ENCODE data around the gene BABAM1.
A peak's percentile ranks its signal among the peaks of the same experiment; 100 is the strongest.
"Not testable (repeated sequence)": the region's sequence is repeated elsewhere in the genome, so short reads cannot be mapped to it uniquely, and the experiment has no call there.

BABAM1 gene

DNA sequence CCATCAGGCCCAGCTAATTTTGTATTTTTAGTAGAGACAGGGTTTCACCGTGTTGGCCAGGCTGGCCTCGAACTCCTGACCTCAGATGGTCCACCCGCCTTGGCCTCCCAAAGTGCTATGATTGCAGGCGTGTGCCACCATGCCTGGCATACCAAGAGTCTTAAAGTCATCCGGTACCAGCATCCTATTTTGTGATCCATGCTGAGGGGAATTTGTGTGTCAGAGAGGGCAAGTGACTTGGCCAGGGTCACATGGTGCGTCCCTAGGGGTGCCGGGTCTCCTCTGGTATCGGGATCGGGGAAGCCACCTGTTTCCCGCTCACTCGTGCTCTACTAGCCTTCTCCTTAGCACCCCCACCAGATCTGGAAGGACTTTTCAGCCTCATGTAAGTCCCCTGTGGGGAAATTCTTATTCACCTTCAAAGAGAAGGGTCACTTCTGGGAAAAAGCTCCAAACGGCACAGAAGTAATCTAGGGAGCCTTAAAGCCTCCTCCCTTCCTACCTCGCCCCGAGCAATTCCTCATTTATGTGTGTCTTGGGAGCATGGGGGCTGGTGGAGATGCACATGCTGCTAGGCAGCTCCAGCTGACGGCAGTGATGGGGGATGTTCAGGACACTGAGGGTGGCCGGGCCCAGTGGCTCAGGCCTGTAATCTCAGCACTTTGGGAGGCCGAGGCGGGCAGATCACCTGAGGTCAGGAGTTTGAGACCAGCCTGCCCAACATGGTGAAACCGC is 8.4 kb downstream of the BABAM1 start:
- DNase-seq, result no peak

DNA sequence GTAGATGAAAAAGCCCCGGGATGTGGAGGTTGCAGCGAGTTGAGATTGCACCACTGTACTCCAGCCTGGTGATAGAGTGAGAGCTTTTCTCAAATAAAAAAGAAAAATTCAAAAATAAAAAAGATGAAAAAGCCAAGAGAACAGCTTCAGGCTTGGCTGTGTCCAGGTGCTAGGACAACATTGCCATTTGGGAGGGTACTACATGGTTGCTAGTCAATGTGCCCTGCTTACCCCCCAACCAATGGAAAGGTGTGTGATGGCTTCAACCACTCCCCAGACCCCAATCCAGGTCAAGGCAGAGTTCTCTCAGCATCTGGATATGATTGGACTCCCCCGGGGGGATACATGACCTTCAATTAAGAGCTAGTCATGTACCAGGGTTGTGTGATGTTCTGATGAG is 12.2 kb downstream of the BABAM1 start:
- DNase-seq, result no peak

DNA sequence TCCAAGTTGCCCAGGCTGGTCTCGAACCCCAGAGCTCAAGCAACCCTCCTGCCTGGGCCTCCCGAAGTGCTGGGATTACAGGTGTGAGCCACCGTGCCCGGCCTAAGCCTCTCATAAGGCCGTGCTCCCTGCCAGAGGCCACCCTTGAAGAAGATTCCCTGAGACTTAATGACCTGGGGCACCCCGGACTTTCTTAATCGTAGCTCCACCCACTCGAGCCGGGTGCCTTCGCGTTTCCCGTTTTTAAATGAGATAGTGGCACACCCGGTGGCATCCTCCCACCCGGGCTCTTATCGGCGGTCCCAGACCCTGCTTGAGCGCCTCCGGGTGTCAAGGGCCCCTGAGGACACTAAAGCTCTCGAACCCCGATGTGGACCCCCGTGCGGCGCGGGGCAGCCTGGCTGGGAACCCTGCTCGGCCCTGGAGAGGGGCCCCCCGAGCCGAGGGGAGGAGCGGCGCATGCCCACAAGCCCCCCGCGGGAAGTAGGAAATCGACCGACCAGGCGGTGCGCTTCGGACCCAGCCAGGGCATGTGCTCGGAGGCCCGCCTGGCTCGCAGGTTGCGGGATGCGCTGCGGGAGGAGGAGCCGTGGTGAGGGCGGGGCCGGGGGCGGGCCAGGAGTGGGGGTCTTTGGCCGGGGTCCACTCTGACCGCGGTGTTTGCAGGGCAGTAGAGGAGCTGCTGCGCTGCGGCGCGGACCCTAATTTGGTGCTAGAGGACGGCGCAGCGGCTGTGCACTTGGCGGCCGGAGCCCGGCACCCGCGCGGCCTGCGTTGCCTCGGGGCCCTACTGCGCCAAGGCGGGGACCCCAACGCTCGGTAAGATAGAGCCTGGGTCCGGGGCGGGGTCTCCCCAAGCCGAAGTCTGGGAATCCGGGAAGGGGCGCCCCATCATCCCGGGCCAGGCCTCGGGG is 14.4 kb downstream of the BABAM1 start, which contains the start of gene ANKLE1:
Gene ANKLE1 (plus strand): TSS at position 511 of the 914 bp plus-strand sequence. CDS start 20 bp downstream, at position 531.
- no peak for DNase-seq

DNA sequence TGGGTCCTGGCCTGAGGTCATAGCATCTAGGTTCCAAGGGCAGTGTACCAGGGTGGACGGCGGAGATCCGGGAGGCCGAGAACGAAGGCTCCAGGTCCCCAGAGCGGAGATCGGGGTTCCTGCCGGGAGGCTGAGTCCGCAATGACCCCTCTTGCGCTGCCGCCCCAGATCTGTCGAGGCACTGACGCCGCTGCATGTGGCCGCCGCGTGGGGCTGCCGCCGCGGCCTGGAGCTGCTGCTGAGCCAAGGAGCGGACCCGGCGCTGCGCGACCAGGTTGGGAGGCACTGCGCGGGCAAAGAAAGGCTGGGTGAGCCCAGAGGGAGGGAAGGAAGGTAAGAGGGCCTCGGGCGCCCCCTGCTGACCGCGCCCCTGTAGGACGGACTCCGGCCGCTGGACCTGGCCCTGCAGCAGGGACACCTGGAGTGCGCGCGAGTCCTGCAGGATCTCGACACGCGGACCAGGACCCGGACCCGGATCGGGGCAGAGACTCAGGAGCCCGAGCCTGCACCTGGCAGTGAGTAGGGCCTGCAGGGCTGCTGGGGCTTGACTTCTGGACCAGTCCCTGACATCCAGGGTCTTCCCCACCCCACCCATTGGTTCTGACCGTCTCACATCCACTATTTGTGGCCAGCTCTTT is 15.4 kb downstream of the BABAM1 start:
- DNase-seq, result peak; percentile 80

DNA sequence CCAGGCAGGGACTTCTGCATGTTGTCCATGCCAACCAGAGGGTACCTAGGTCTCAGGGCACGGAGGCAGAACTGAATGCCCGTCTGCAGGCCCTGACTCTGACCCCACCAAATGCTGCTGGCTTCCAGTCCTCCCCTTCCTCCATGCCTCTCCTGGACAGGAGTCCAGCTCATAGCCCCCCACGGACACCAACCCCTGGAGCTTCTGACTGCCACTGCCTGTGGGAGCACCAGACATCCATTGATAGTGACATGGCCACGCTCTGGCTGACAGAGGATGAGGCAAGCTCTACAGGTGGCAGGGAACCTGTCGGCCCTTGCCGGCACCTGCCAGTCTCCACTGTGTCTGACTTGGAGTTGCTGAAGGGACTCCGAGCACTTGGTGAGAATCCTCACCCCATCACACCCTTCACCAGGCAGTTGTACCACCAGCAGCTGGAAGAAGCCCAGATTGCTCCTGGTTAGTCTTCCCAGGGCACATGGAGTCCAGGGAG is 16.3 kb downstream of the BABAM1 start:
- DNase-seq, result no peak

DNA sequence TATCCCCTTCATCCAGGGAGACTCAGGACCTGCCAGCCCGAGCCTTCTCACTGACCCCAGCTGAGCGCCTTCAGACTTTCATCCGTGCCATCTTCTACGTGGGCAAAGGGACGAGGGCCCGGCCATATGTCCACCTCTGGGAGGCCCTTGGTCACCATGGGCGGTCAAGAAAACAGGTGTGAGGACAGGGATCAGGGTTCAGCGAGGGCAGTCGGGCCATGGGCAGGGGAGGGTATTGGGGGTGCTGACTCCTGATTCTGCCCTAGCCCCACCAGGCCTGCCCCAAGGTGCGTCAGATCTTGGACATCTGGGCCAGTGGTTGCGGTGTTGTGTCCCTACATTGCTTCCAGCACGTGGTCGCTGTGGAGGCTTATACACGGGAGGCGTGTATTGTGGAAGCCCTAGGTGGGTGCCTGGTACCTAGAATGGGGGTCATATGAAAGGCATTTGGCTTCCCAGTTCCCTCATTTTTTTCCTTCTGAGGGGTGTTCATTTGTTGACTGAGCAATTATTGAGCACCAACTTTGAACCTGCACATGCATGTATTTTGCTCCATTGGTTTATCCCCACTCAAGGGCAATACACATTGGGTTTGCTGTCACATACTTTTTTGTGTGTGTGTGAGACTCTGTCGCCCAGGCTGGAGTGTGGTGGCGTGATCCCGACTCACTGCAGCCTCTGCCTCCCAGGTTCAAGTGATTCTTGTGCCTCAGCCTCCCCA is 18.3 kb downstream of the BABAM1 start:
- DNase-seq, result no peak

DNA sequence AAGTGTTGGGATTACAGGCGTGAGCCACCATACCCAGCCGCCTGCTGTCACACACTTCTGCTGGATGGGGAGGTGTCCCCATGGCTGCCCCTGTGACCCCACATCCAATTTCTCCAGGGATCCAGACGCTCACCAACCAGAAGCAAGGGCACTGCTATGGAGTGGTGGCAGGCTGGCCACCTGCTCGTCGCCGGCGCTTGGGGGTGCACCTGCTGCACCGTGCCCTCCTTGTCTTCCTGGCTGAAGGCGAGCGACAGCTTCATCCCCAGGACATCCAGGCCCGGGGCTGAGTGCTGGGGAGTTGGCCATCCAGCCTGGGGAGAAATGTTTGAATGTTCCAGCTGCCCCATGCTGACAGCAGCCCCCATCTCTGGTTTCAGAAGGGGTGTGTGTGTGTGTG is 19.0 kb downstream of the BABAM1 start:
- DNase-seq, result no peak

DNA sequence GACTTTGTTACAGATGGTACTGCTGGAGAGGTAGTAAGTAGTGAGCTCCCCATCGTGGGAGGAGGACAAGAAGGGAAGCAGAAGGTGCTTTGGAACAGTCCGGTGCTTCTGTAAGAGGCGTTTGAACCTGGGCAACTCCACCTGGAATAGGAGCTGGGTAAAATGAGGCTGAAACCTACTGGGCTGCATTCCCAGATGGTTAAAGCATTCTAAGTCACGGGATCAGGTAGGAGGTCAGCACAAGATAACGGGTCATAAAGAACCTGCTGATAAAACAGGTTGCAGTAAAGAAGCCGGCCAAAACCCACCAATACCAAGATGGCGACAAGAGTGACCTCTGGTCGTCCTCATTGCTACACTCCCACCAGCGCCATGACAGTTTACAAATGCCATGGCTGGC is 19.5 kb downstream of the BABAM1 start:
- DNase-seq, result no peak

DNA sequence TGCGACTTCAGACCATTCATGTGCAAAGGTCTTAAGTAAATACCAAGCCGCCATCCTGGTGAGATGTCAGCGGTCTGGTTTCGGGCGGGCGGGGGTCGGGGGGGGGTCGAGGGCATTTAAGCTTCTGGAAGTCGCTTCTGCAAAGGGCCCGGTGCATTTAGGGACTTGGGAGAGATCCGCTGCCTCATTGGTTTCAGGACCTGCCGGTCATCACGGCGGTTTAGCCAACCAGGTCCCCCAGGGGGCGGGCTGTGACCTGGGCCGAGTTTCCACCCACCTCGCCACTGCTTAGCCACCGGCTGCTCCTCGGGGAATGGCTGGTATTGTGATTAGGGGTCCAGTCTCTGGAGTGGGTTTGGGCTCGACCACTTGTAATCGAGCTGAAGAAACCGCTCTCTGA is 22.2 kb downstream of the BABAM1 start:
- DNase-seq, result no peak

DNA sequence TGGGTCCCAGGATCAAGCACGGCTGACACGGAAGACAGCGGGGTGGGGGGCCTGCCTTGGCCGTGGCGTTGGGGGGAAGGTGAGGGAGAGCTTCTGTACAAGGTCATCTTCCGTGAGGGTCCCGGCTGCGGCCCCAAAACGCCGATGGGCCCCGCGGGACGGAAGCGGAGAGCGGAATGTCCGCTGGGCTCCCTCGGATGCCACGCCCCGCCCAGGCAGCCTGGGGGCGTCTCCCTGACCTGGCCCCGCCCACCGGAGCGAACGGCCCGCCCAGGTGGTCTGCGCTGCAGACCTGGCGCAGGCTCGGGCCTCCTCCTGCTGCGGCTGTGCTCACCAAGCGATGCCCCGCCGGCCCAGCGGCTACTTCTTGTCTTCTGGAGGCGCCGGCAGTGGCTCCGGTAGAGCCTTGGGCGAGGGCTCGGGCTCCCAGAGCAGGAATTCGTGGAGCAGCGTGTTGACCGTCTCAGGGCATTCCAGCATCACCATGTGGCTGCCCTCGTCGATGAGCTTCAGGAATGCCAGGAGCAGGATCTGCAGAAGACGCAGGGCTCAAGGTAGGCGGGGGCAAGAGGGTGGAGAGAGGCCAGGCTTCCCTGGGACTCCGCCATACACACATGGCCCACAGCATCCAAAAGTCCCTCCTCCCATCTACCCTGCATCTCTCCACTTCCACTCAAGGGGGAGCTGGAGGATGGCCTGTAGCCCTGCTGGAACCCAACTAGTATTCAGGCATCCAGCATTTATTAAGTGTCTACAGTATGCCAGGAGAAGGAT is 25.2 kb downstream of the BABAM1 start:
- peak; percentile 86 for DNase-seq

DNA sequence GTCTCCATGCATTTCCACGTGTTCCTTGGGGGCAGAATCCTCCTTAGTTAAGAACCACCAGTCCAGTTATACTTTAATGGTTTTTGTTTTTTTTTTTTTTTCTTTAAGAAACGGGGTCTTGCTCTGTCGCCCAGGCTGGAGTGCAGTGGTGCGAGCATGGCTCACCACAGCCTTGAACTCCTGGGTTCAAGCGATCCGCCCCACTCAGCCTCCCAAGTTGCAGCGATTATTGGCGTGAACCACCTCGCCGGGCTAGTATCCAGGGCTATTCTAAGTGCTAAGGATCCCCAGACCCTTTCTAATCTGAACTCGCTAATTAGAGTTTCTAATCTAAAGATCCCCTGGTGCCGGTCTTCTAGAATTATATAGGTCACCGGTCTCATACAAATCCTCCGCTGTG is 26.4 kb downstream of the BABAM1 start:
- no peak for DNase-seq

DNA sequence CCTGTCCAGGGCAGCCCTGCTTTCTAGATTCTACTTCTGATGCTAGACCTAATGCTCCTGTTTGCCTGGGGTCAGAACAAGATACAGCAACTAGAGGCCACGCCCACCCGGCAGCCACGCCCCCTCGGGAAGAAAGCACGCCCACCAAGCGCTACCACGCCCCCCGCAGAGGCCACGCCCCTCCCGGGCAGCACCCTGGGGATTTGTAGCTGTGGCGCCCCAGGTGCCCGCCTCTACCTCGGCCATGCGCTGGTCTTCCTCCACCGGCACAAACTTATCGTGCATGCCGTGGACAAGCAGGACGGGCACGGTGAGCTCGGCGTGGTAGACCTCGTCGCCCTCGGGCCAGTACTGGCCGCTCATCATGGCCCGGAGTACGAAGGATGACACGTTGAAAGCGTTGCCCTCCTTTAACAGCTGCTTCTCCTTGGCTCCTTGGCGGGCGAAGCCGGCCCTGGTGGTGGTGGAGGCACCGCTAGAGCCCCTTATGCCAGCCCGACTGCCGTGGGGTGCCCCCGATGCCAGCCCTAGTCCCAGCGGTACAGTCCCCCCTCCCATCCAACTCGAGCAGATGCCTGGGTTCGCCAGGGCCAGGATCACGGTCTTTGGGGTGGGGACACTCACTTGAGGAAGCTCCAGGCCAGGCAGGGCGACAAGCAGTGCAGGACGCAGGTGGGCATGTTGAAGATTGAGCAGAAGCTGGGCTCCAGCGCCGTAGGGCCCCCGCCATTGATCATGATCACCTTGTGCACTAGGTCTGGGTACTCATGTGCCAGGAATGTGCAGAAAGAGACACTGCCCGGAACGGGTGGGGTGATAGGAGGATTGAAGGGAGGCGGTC is 27.0 kb downstream of the BABAM1 start:
- peak; percentile 62 for DNase-seq

DNA sequence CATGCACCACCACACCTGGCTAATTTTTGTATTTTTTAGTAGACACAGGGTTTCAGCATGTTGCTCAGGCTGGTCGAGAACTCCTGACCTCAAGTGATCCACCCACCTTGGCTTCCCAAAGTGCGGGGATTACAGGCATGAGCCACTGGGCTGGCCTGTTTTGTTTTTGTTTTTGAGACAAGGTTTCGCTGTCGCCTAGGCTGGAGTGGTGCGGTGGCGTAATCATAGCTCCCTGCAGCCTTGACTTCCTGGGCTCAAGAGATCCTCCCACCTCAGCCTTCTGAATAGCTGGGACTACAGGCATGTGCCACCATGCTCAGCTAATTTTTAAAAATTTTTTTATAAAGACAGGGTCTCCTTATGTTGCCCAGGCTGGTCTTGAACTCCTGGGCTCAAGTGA is 28.3 kb downstream of the BABAM1 start:
- not testable (repeated sequence) for DNase-seq

DNA sequence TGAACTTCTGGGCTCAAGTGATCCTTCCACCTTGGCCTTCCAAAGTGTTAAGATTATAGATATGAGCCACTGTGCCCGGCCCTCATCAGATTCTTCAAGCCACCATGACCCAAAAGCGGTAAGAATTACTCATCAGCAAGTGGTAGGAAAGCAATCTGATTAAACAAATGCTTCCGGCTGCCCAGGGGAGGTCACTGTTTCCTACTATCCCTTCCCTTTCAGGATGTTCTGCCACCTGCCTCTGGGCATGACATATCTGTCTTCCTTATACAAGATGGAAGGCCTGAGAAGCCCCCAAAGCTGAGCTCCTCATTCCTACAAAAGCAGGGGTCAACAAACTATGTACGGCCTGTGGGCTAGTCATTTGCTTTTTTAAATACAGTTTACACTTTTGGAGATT is 29.0 kb downstream of the BABAM1 start:
- DNase-seq, result no peak

DNA sequence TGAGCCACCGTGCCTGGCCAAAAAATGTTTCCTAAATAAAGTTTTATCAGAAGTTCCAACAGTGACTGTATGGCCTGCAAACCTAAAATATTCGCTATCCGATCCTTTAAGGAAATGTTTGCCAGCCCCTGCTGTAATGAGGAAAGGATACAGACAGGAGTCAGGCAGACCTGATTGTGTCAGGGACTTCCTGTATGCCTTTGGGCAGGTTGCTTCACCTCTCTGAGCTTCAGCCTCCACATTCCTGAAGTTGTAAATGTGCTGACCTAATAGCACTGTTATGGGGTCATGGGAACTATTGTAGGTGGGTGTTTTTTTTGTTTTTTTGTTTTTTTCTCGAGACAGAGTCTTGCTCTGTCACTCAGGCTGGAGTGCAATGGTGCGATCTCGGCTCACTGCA is 29.7 kb downstream of the BABAM1 start:
- DNase-seq, result no peak

DNA sequence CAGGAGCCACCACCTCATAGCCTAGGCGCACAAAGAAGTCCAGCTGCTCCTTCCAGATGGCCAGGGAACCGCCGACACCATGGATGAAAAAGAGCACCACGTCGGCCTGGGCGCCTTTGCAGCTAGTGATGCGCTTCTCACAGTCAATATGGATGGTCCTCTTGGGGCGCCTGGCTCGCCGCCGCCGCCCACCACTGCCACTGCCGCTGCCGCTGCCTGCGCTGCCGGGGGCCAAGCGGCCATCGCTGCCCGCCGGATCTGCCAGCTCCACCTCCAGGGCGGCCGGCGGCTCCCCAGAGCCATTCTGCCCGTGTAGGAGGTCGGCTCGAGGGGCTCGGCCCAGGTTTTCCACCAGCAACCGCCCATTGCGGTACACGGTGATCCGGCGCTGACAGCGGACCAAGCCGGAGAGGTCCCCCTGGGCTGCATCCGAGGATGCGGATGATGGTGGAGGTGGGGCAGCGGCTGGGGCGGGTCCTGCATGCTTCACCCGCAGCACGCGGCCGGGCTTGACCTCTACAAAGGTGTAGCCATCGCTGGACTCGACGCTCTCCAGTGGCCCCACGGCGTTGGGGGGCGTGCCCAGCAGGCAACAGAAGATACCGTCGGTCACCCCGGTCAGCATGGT is 33.9 kb downstream of the BABAM1 start:
- DNase-seq, result no peak

DNA sequence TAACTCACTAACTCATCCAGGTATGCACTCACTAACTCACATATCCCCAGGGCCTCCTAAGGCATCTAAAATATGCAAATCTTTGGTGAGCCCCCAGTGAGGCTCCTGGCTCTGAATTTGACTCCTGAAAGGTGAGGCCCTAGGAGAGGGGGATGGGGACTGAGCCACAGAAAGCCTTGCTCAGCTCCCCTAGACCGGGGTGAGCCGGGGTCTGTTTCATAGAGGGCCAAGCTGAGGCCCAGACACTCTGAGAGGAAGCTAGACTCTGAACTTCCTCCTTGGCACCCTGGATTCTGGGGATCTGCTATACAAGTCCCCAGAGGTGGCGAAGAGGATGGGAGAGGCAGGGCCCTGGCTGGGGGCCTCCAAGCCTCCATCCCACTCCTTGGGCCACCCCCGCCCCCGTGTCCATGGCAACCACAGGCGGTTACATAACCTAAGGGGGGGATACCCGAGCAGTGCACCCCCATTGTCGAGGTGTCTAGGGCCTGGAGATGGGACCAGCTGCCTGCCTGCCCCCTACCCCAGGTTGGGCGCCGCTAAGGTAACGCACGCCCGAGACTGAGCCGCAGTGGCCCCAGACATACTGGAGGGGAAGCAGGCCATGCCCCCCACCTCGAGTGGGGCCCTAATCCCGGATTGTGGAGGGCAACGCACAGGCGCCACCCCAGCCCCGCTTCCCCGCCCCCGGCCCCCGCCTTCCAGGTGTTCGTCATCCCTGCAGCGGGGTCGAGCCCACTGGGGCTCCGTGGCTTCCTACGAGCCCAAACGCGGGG is 35.3 kb downstream of the BABAM1 start:
- DNase-seq, result no peak

DNA sequence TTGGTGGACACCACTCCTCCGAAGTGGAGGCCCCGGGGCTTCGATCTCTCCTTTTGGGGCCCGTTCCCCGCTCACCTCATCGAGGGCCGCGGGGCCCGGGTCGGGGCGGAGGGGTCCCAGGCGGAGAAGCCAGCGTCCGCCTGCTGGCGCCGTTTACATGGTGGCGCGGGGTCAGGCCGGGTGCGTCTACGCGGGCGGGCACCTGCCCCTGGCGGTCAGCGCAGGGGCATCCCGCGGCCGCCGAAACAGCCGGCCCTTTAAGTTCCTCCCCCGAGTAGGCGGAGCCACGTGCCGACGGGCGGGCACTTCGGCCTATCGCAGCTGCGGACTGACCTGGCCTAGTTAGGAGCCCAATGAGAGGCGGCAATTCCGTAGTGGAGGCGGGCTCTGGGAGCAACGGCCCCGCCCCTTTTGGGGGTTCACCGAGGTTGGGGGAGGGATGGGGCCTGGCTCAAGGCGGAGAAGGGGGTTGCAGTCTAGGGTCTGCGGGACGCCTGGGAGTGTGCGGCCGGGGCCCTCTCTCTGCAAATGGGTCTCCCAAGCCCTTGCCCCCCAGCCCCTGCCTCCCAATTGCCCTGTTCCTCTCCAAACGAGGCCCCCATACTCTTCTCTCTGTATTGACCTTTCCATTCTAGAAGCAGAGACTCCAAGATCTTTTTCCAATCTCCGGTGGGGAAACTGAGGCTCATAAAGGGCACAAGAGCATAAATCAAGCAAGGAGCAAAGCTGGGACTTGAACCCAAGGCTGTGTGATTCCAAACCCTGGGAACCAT is 36.1 kb downstream of the BABAM1 start, which contains the start of gene ABHD8:
Gene ABHD8 (minus strand): TSS at position 259 of the 773 bp plus-strand sequence. CDS start 1,809 bp downstream, outside the sequence.
- peak; percentile 94 for DNase-seq

DNA sequence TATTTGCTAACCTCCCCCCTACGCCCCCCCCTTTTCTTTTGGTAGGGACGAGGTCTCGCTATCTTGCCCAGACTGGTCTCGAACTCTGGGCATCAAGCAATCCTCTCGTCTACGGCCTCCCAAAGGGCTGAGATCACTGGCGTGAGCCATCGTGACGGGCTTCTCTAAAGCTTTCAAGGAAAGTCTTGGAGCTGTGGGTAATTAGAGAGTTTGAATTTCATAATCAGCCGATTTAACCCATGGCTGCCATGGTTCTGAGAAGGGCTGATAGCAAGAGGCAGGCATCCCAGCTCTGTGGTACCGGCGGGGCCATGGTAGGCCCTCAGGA is 36.7 kb downstream of the BABAM1 start:
- no peak for DNase-seq

Data from activated T-cell treated with anti-CD3 and anti-CD28 coated beads, Interleukin-2, amount 50 U/mL, for 1 hour (primary cell).